WTC11 (cell line): ENCODE measurements around the gene TMEM204. TPM values are rescaled to one million over a fixed set of nuclear protein-coding genes. Genes with fewer than 3 reads are reported as not detected.

Source experiments
- ATAC-seq: fragments of 200-7000 bp; cut with Tn5 transposase; 2 replicates; pipeline ENCODE4 v1.10.0; 2021; ENCODE audit warnings: mild to moderate bottlenecking, moderate library complexity
- CTCF ChIA-PET: fragments of 300-600 bp; sonication (Branson Sonifier 250); formaldehyde crosslinking; loops from one replicate; lab custom pipeline; 2021; ENCODE audit warnings: antibody characterized with exemption; lab: Charles Lee
- POLR2A ChIA-PET: fragments of 350-600 bp; sonication (Branson Sonifier 250); formaldehyde crosslinking; loops from one replicate; lab custom pipeline; 2021; ENCODE audit warnings: antibody characterized with exemption; lab: Charles Lee
- DNase-seq: peaks from one replicate; pipeline ENCODE4 v3.0.0; 2021; ENCODE audit warnings: low spot score
- H3K27ac Mint-ChIP-seq: 2 replicates; pipeline ENCODE4 v1.8.0; 2021; ENCODE audit warnings: mixed read lengths
- H3K27me3 Mint-ChIP-seq: 2 replicates; pipeline ENCODE4 v1.8.0; 2021; ENCODE audit warnings: low read depth, mild to moderate bottlenecking, moderate library complexity, mixed read lengths
- H3K36me3 Mint-ChIP-seq: 2 replicates; pipeline ENCODE4 v1.8.0; 2021; ENCODE audit warnings: mixed read lengths
- H3K4me1 Mint-ChIP-seq: 2 replicates; pipeline ENCODE4 v1.8.0; 2022; ENCODE audit warnings: mixed read lengths
- H3K4me3 Mint-ChIP-seq: 2 replicates; pipeline ENCODE4 v1.8.0; 2021; ENCODE audit warnings: mild to moderate bottlenecking, moderate library complexity, mixed read lengths
- H3K9me3 Mint-ChIP-seq: 2 replicates; pipeline ENCODE4 v1.8.0; 2021; ENCODE audit warnings: mixed read lengths
- ATF1 ChIP-seq: sonication (generic); formaldehyde crosslinking; IDR thresholded peaks from 2 replicates; pipeline ENCODE4 v1.8.1; 2023; ENCODE audit warnings: mild to moderate bottlenecking, moderate library complexity, missing genetic modification reagents
- ATF3 ChIP-seq: sonication (generic); formaldehyde crosslinking; conservative IDR thresholded peaks from 2 replicates; pipeline ENCODE4 v1.8.1; 2022; ENCODE audit warnings: mild to moderate bottlenecking, missing genetic modification reagents
- CBFB ChIP-seq: sonication (generic); formaldehyde crosslinking; IDR thresholded peaks from 2 replicates; pipeline ENCODE4 v1.8.1; 2022; ENCODE audit warnings: mild to moderate bottlenecking, low read depth, missing genetic modification reagents
- CREB1 ChIP-seq: sonication (generic); formaldehyde crosslinking; IDR thresholded peaks from 2 replicates; pipeline ENCODE4 v1.8.0; 2023; ENCODE audit warnings: mild to moderate bottlenecking, missing genetic modification reagents
- ESRRA ChIP-seq: sonication (generic); formaldehyde crosslinking; IDR thresholded peaks from 2 replicates; pipeline ENCODE4 v1.8.1; 2022; ENCODE audit warnings: mild to moderate bottlenecking, missing genetic modification reagents, borderline replicate concordance
- MYBL2 ChIP-seq: sonication (generic); formaldehyde crosslinking; IDR thresholded peaks from 2 replicates; pipeline ENCODE4 v1.8.1; 2023; ENCODE audit warnings: mild to moderate bottlenecking, moderate library complexity, missing genetic modification reagents
- NFATC4 ChIP-seq: fragments of 250-450 bp; sonication (Bioruptor Pico); IDR thresholded peaks from 2 replicates; pipeline ENCODE4 v1.9.0; 2021; ENCODE audit warnings: mild to moderate bottlenecking
- NFE2L1 ChIP-seq: sonication (generic); formaldehyde crosslinking; IDR thresholded peaks from 2 replicates; pipeline ENCODE4 v1.8.1; 2023; ENCODE audit warnings: missing genetic modification reagents
- NFYB ChIP-seq: sonication (generic); formaldehyde crosslinking; conservative IDR thresholded peaks from 2 replicates; pipeline ENCODE4 v1.8.0; 2022; ENCODE audit warnings: low read depth, missing genetic modification reagents
- SMAD4 ChIP-seq: sonication (generic); formaldehyde crosslinking; IDR thresholded peaks from 2 replicates; pipeline ENCODE4 v1.8.0; 2022; ENCODE audit warnings: mild to moderate bottlenecking, missing genetic modification reagents
- SOX15 ChIP-seq: fragments of 250-450 bp; sonication (Bioruptor Pico); IDR thresholded peaks from 2 replicates; pipeline ENCODE4 v1.9.0; 2021; ENCODE audit warnings: mild to moderate bottlenecking
- SP1 ChIP-seq: sonication (generic); formaldehyde crosslinking; conservative IDR thresholded peaks from 2 replicates; pipeline ENCODE4 v1.8.1; 2022; ENCODE audit warnings: missing genetic modification reagents
- TEAD1 ChIP-seq: sonication (generic); formaldehyde crosslinking; IDR thresholded peaks from 2 replicates; pipeline ENCODE4 v1.8.0; 2022; ENCODE audit warnings: mild to moderate bottlenecking, missing genetic modification reagents
- TP53 ChIP-seq: sonication (generic); formaldehyde crosslinking; IDR thresholded peaks from 2 replicates; pipeline ENCODE4 v1.8.1; 2023; ENCODE audit warnings: mild to moderate bottlenecking, missing genetic modification reagents
- USF1 ChIP-seq: sonication (generic); formaldehyde crosslinking; IDR thresholded peaks from 2 replicates; pipeline ENCODE4 v1.8.0; 2022; ENCODE audit warnings: mild to moderate bottlenecking, missing genetic modification reagents
- USF2 ChIP-seq: sonication (generic); formaldehyde crosslinking; IDR thresholded peaks from 2 replicates; pipeline ENCODE4 v1.8.1; 2023; ENCODE audit warnings: mild to moderate bottlenecking, missing genetic modification reagents, moderate library complexity
- ZNF121 ChIP-seq: sonication (generic); formaldehyde crosslinking; IDR thresholded peaks from 2 replicates; pipeline ENCODE4 v1.8.0; 2023; ENCODE audit warnings: missing genetic modification reagents
- ZNF232 ChIP-seq: sonication (generic); formaldehyde crosslinking; IDR thresholded peaks from 2 replicates; pipeline ENCODE4 v1.8.0; 2022; ENCODE audit warnings: mild to moderate bottlenecking, missing genetic modification reagents
- ZNF671 ChIP-seq: fragments of 250-450 bp; sonication (Bioruptor Pico); IDR thresholded peaks from 2 replicates; pipeline ENCODE4 v1.8.0; 2021; ENCODE audit warnings: mild to moderate bottlenecking
- total RNA-seq: library from RNA; stranded (reverse); gene quantifications from 3 replicates; pipeline ENCODE4 v1.2.3, GENCODE V29; 2021
- TF ChIP-seq, protein P1 (sequence below): sonication (generic); formaldehyde crosslinking; IDR thresholded peaks from 2 replicates; pipeline ENCODE4 v1.8.1; 2022; ENCODE audit warnings: mild to moderate bottlenecking, moderate library complexity, missing genetic modification reagents
- TF ChIP-seq, protein P2 (sequence below): sonication (generic); formaldehyde crosslinking; IDR thresholded peaks from 2 replicates; pipeline ENCODE4 v1.8.1; 2022; ENCODE audit warnings: low read depth, mild to moderate bottlenecking, moderate library complexity, missing genetic modification reagents, borderline replicate concordance

The TMEM204 gene
- total RNA-seq, 1 experiment from 2014 or later, result 0.35 TPM

DNA sequence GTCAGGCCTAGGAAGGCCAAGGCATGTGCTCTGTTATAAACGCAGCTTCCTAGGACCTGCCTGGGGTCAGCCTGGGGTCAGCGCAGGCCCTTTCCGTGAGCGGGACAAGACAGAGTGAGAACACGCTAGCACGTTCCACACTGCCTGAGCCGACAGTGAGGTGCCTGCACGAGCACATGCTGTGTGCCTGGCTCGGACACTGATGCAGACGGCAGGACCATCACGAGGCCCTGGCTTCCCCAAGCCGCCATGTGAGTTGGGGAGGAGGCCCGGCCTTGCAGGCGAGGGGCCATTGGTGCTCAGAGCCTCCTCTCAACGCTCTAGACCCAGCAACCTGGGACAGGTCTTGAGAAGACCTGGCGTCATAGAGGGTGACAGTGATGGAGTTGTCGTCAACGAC is 9.1 kb downstream of the TMEM204 start:
- ChIA-PET POLR2A (no interaction called here), CTCF (no interaction called here)
- H3K4me3 Mint-ChIP-seq, result no peak overlapping the region
- no peak for TF ChIP-seq CREB1
- H3K4me1 Mint-ChIP-seq, result peaks cover 3% of the 10 kb centered on the region; the same call in 1 of the 2 replicates
- DNase-seq, result no peak
- H3K27ac Mint-ChIP-seq, result peak overlapping the region; percentile 53; the same call in 1 of the 2 replicates
- no peak for ATAC-seq
- H3K27me3 Mint-ChIP-seq, result no peaks in the 10 kb centered on the region
- H3K36me3 Mint-ChIP-seq, result no peaks in the 10 kb centered on the region
- no peaks in the 10 kb centered on the region for H3K9me3 Mint-ChIP-seq

GRCh38 chr16:1543085-1543896 is 9.8 kb downstream of the TMEM204 start:
- TF ChIP-seq ZNF671 (no peak), NFE2L1 (CRISPR knock-in tag) (no peak), ZNF121 (no peak), SP1 (CRISPR knock-in tag) (no peak), CBFB (no peak)
- TF ChIP-seq, all 79 proteins: peak for 0
- Mint-ChIP-seq H3K4me3 (no peak overlapping the region), H3K4me1 (peaks cover 3% of the 10 kb centered on the region; the same call in 1 of the 2 replicates), H3K9me3 (no peaks in the 10 kb centered on the region), H3K27me3 (no peaks in the 10 kb centered on the region), H3K27ac (peak overlapping the region; percentile 54), H3K36me3 (no peaks in the 10 kb centered on the region)
- CTCF ChIA-PET, result interaction anchor here (1.1 kb wide), 1 partner anchor 43 kb away, joined by 3 read pairs; no protein-coding TSS in a partner anchor
- peak; percentile 41 for DNase-seq
- POLR2A ChIA-PET, result interaction anchor here (0.6 kb wide), 1 partner anchor 1154 kb away, joined by 4 read pairs; no protein-coding TSS in a partner anchor
- ATAC-seq, result peak; percentile 76

DNA sequence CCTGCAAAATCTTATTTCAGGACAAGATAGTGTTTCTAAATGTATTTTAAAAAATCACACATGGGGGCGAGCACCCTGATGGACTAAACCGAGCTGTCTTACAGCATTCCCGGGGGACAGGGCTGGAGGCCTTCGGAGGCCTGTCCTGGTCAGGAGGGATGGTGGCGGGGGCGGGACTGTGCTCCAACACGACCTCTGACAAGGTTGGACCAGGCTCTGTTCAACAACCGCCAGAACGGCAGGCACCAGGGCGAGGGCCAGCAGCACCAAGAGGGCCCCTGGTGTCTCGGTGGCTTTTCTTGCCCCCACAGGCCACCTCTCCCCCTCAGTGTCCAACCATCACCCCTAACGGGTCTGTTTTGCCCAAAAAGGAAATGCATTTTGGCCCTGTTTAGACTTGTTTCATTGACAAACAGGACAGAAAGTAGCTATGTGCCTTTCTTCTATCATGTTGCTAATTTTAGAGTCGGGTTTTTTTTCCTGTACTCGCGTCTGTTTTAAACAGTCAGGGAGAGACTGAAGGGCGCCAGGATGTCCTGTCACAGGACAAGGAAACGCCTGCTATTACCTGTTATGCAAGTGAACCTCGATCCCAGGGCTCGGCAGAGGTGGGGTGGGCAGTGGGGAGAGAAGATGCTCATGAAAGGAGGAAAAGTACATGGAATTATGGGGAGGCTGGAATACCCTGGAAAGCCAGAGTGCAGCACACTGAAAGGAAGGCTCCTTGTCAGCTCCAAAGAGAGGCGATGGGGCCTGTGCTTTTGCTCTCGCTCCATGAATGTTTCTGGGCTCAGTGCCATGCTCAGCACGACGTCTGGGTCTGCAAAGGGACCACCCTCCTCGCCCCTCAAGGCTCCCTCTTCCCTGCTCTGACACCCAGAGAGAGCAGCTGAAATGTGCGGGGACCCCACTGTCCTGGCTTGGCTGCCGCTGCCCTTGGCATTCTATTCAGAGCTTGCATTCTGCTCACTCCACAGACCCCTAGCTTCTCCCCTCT is 11.9 kb downstream of the TMEM204 start:
- no peaks in the 10 kb centered on the region for H3K27me3 Mint-ChIP-seq
- H3K4me1 Mint-ChIP-seq, result peaks cover 3% of the 10 kb centered on the region; the same call in 1 of the 2 replicates
- ChIA-PET CTCF (interaction anchor here (1.5 kb wide), 1 partner anchor 161 kb away, joined by 5 read pairs; the partner anchor contains the start of gene MAPK8IP3), POLR2A (no interaction called here)
- no peaks in the 10 kb centered on the region for H3K36me3 Mint-ChIP-seq
- H3K27ac Mint-ChIP-seq, result peak overlapping the region; percentile 48; the same call in 1 of the 2 replicates
- H3K4me3 Mint-ChIP-seq, result no peak overlapping the region
- DNase-seq, result no peak
- no peaks in the 10 kb centered on the region for H3K9me3 Mint-ChIP-seq
- no peak for ATAC-seq
- TF ChIP-seq MYBL2 (CRISPR knock-in tag), result no peak
- TF ChIP-seq, protein P1, sequence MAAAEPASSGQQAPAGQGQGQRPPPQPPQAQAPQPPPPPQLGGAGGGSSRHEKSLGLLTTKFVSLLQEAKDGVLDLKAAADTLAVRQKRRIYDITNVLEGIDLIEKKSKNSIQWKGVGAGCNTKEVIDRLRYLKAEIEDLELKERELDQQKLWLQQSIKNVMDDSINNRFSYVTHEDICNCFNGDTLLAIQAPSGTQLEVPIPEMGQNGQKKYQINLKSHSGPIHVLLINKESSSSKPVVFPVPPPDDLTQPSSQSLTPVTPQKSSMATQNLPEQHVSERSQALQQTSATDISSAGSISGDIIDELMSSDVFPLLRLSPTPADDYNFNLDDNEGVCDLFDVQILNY (CRISPR knock-in tag), result no peak

GRCh38 chr16:1546430-1546829 is 13.0 kb downstream of the TMEM204 start:
- no peaks in the 10 kb centered on the region for H3K9me3 Mint-ChIP-seq
- CTCF ChIA-PET, result interaction anchor here (1.5 kb wide), 1 partner anchor 160 kb away, joined by 5 read pairs; the partner anchor contains the start of gene MAPK8IP3
- POLR2A ChIA-PET, result no interaction called here
- no peak for DNase-seq
- H3K4me1 Mint-ChIP-seq, result peaks cover 3% of the 10 kb centered on the region; the same call in 1 of the 2 replicates
- no peaks in the 10 kb centered on the region for H3K36me3 Mint-ChIP-seq
- no peak overlapping the region for H3K4me3 Mint-ChIP-seq
- H3K27ac Mint-ChIP-seq, result no peak overlapping the region
- no peak for ATAC-seq
- no peaks in the 10 kb centered on the region; the same call in 1 of the 2 replicates for H3K27me3 Mint-ChIP-seq
- TF ChIP-seq ATF3 (CRISPR knock-in tag) (no peak), USF1 (CRISPR knock-in tag) (no peak), ESRRA (no peak), NFYB (CRISPR knock-in tag) (no peak), ATF1 (CRISPR knock-in tag) (no peak), SOX15 (CRISPR knock-in tag) (no peak), NFATC4 (CRISPR knock-in tag) (no peak), SMAD4 (CRISPR knock-in tag) (no peak), ZNF232 (CRISPR knock-in tag) (no peak), TEAD1 (CRISPR knock-in tag) (no peak), TP53 (CRISPR knock-in tag) (no peak), USF2 (no peak)
- TF ChIP-seq, protein P1 (CRISPR knock-in tag), result no peak
- TF ChIP-seq, protein P2, sequence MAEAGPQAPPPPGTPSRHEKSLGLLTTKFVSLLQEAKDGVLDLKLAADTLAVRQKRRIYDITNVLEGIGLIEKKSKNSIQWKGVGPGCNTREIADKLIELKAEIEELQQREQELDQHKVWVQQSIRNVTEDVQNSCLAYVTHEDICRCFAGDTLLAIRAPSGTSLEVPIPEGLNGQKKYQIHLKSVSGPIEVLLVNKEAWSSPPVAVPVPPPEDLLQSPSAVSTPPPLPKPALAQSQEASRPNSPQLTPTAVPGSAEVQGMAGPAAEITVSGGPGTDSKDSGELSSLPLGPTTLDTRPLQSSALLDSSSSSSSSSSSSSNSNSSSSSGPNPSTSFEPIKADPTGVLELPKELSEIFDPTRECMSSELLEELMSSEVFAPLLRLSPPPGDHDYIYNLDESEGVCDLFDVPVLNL (CRISPR knock-in tag), result no peak
